Esophagus squamous epithelium (tissue), 4 donors: ENCODE results near the gene STMN3.

Source experiments
- POLR2A ChIP-seq, 4 donors: fragments of 450-650 bp; IDR thresholded peaks; one replicate each; pipeline ENCODE4 v1.6.1; 2017; ENCODE audit warnings: antibody characterized with exemption in 4 of 4, mild to moderate bottlenecking in 4 of 4, moderate library complexity in 3 of 4
- TF ChIP-seq, protein P1 (sequence below), 6 experiments: fragments of 450-650 bp in 4 of 6; fragments of 200-600 bp in 2 of 6; sonication (generic) in 2 of 6; IDR thresholded peaks; one replicate each; pipeline ENCODE4 v1.5.1; 2016 to 2019; ENCODE audit warnings: antibody characterized with exemption in 6 of 6, mild to moderate bottlenecking in 4 of 6, moderate library complexity in 4 of 6

DNA sequence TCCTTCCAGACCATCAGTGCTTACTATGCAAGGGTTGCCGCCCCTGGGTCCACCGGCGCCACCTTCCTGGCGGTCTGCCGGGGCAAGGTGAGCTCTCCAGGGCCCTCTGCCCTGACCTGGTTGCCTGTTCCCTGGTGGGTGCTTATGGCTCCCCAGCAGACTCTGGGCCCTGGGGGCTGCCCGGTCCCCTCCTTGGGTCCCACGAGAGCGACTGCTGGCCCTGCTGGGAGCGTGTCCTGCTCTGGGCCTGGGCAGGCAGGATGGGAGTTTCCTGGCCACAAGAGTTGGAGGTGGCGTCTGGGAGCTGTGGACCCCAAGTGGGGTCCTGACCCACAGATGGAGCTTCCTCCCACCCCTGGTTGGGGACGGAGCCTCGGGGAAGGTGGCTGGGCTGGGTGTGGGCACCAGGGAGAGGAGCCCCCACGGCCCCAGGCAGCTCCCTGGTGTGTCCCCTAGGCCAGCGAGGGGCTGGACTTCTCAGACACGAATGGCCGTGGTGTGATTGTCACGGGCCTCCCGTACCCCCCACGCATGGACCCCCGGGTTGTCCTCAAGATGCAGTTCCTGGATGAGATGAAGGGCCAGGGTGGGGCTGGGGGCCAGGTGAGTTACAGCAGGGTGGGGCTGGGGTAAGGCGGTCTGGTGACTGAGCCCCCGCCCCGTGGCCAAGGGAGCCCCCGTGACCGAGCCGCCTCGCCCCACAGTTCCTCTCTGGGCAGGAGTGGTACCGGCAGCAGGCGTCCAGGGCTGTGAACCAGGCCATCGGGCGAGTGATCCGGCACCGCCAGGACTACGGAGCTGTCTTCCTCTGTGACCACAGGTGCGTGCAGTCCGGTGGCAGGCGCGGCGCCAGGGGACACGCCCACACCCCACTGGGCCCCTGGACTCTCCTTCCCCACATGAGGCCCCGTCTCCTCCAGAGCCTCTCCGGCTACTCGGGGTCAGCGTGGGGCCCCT is 36.1 kb upstream of the STMN3 start:
- TF ChIP-seq, protein P1, sequence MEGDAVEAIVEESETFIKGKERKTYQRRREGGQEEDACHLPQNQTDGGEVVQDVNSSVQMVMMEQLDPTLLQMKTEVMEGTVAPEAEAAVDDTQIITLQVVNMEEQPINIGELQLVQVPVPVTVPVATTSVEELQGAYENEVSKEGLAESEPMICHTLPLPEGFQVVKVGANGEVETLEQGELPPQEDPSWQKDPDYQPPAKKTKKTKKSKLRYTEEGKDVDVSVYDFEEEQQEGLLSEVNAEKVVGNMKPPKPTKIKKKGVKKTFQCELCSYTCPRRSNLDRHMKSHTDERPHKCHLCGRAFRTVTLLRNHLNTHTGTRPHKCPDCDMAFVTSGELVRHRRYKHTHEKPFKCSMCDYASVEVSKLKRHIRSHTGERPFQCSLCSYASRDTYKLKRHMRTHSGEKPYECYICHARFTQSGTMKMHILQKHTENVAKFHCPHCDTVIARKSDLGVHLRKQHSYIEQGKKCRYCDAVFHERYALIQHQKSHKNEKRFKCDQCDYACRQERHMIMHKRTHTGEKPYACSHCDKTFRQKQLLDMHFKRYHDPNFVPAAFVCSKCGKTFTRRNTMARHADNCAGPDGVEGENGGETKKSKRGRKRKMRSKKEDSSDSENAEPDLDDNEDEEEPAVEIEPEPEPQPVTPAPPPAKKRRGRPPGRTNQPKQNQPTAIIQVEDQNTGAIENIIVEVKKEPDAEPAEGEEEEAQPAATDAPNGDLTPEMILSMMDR (IDR thresholded peaks at IDR 0.05), result no peak
- TF ChIP-seq POLR2A (IDR thresholded peaks at IDR 0.05), result no peak
